B cell (primary cell): ENCODE data around the gene AADAT. TPM values are rescaled to one million over a fixed set of nuclear protein-coding genes. Genes with fewer than 3 reads are reported as not detected.
"Not testable (repeated sequence)": the region's sequence is repeated elsewhere in the genome, so short reads cannot be mapped to it uniquely, and the experiment has no call there.

Experiments
- ATAC-seq: fragments of 200-7000 bp; cut with Tn5 transposase; one replicate; pipeline ENCODE4 v1.10.0; 2021; ENCODE audit warnings: low read depth, mild to moderate bottlenecking, moderate number of reproducible peaks, moderate library complexity
- CTCF ChIA-PET: fragments of 350-600 bp; sonication (Branson Sonifier 250); formaldehyde crosslinking; loops from one replicate; lab custom pipeline; 2021; ENCODE audit warnings: antibody characterized with exemption, inconsistent platforms; lab: Charles Lee
- POLR2A ChIA-PET: fragments of 350-600 bp; sonication (Branson Sonifier 250); formaldehyde crosslinking; loops from one replicate; lab custom pipeline; 2021; ENCODE audit warnings: antibody characterized with exemption; lab: Charles Lee
- DNase-seq: peaks from one replicate; pipeline ENCODE4 v3.0.0; 2013
- H2AFZ ChIP-seq: 2 replicates; pipeline ENCODE4 v1.6.1; 2012; ENCODE audit warnings: mild to moderate bottlenecking, low read depth, low read length; ENCODE audit not compliant: insufficient read depth, poor library complexity, severe bottlenecking
- H3K27ac ChIP-seq, 2 donors: 1 replicate in 1 of 2; 2 replicates in 1 of 2; pipeline ENCODE4 v1.5.1; 2012 to 2013; ENCODE audit warnings: low read length in 2 of 2, mild to moderate bottlenecking in 2 of 2, moderate library complexity in 1 of 2
- H3K27me3 ChIP-seq, 4 experiments: fragments of 200-600 bp in 1 of 4; sonication (generic) in 1 of 4; replicated peaks in 1 of 4; 1 replicate in 2 of 4; 2 replicates in 2 of 4; pipeline versions ENCODE4 v1.6.1 to v1.7.0; 2013 to 2016; ENCODE audit warnings: low read length in 3 of 4, mild to moderate bottlenecking in 2 of 4, mixed read lengths in 1 of 4, moderate library complexity in 1 of 4; ENCODE audit not compliant: insufficient read depth in 4 of 4, control insufficient read depth in 3 of 4; ENCODE audit errors: control extremely low read depth in 1 of 4
- H3K36me3 ChIP-seq, 2 experiments: replicated peaks in 1 of 2; 1 replicate in 1 of 2; 2 replicates in 1 of 2; pipeline versions ENCODE4 v1.6.1 to v1.7.1; 2013; ENCODE audit warnings: low read length in 1 of 2; ENCODE audit not compliant: insufficient read depth in 2 of 2, control insufficient read depth in 1 of 2; ENCODE audit errors: control extremely low read depth in 1 of 2, extremely low read depth in 1 of 2
- H3K4me1 ChIP-seq, 2 donors: fragments of 200-600 bp in 1 of 2; sonication (generic) in 1 of 2; 1 replicate in 1 of 2; 2 replicates in 1 of 2; pipeline versions ENCODE4 v1.5.1 to v1.6.1; 2013 to 2017; ENCODE audit warnings: low read length in 2 of 2; ENCODE audit not compliant: control insufficient read depth in 2 of 2, insufficient read depth in 2 of 2
- H3K4me2 ChIP-seq: replicated peaks from 2 replicates; pipeline ENCODE3; 2012; ENCODE audit warnings: mild to moderate bottlenecking, low read depth, low read length; ENCODE audit not compliant: poor library complexity, severe bottlenecking
- H3K4me3 ChIP-seq, 5 experiments: fragments of 200-600 bp in 1 of 5; sonication (generic) in 1 of 5; 1 replicate in 3 of 5; 2 replicates in 2 of 5; pipeline versions ENCODE4 v1.5.1 to v1.7.0; 2011 to 2016; ENCODE audit warnings: low read length in 4 of 5, mild to moderate bottlenecking in 4 of 5, low read depth in 2 of 5, control low read depth in 1 of 5, moderate library complexity in 1 of 5; ENCODE audit not compliant: insufficient read depth in 1 of 5; ENCODE audit errors: control extremely low read depth in 1 of 5, extremely low read depth in 1 of 5
- H3K79me2 ChIP-seq: fragments of 200-600 bp; sonication (generic); one replicate; pipeline ENCODE4 v1.6.0; 2016; ENCODE audit warnings: low read length; ENCODE audit not compliant: control insufficient read depth, insufficient read depth
- H3K9ac ChIP-seq: fragments of 200-600 bp; sonication (generic); 2 replicates; pipeline ENCODE4 v1.6.1; 2017; ENCODE audit warnings: mild to moderate bottlenecking, low read length, moderate library complexity
- H3K9me3 ChIP-seq, 3 donors: one replicate each; pipeline versions ENCODE4 v1.6.1 to v1.7.1; 2013; ENCODE audit warnings: low read length in 2 of 3; ENCODE audit not compliant: control insufficient read depth in 2 of 3, insufficient read depth in 1 of 3; ENCODE audit errors: control extremely low read depth in 1 of 3
- H4K20me1 ChIP-seq: 2 replicates; pipeline ENCODE4 v1.6.0; 2012; ENCODE audit warnings: mild to moderate bottlenecking, low read length; ENCODE audit not compliant: insufficient read depth, control insufficient read depth, poor library complexity, severe bottlenecking
- H3K27ac Mint-ChIP-seq: one replicate; pipeline ENCODE4 v1.8.0; 2021; ENCODE audit warnings: mixed read lengths
- H3K27me3 Mint-ChIP-seq: one replicate; pipeline ENCODE4 v1.8.0; 2021; ENCODE audit warnings: mixed read lengths
- H3K4me1 Mint-ChIP-seq: one replicate; pipeline ENCODE4 v1.8.0; 2021; ENCODE audit warnings: mixed read lengths
- H3K4me3 Mint-ChIP-seq: one replicate; pipeline ENCODE4 v1.8.0; 2021; ENCODE audit warnings: mixed read lengths
- H3K9me3 Mint-ChIP-seq: one replicate; pipeline ENCODE4 v1.8.0; 2022; ENCODE audit warnings: mixed read lengths; ENCODE audit not compliant: insufficient read depth
- EZH2 ChIP-seq: IDR thresholded peaks from 2 replicates; pipeline ENCODE4 v1.6.1; 2012; ENCODE audit warnings: borderline replicate concordance, low read depth, mild to moderate bottlenecking, moderate library complexity, low read length; ENCODE audit not compliant: insufficient read depth, poor library complexity, severe bottlenecking
- WGBS: methylation state at CpG from one replicate; pipeline ENCODE4 v1.1.5; 2013; ENCODE audit warnings: missing lambda C conversion rate; ENCODE audit not compliant: insufficient coverage; 5-methylcytosine and 5-hydroxymethylcytosine counted together
- intact Hi-C: fragments of 100-400 bp; cut with micrococcal nuclease; formaldehyde crosslinking; loops from one replicate; pipeline ENCODE4 v1.10.0; 2022
- polyA plus RNA-seq: library from polyadenylated mRNA; depleted of rRNA; stranded (reverse); fragments of >200 nt; gene quantifications from 2 replicates; pipeline ENCODE4 v1.2.3, GENCODE V29; 2012
- total RNA-seq, 2 donors: library from RNA; stranded (reverse); fragments of 120-200 nt in 1 of 2; gene quantifications; 1 replicate in 1 of 2; 2 replicates in 1 of 2; pipeline versions ENCODE4 v1.2.3 to v1.2.4, GENCODE V29; 2013 to 2022
- TF ChIP-seq, protein P1 (sequence below): fragments of 200-600 bp; IDR thresholded peaks from one replicate; pipeline ENCODE4 v1.8.0; 2022; ENCODE audit warnings: antibody characterized with exemption, mild to moderate bottlenecking

AADAT gene
- total and polyA plus RNA-seq, 2 donors (not counting 1 experiment from before 2014, with no cell fraction given) = not detected

DNA sequence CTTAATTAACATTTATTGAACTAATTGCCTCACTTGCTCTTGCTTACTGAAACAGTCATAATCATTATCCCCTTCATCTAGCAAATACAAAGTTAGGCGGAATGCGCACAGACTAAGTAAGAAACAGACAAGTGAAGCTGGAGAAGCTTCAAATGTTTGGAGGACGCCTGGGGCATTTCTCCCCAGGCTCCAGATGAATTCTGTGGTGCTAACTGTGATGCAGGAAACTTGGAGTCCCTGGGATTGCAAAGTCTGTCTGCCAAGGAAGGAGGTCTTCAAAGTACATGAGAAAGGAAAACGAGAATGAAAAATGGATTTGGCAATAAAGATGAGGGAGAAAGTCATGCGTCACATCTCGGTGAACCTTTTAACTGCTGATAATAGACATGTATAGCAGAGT lies 40.0 kb downstream of the AADAT start:
- Mint-ChIP-seq H3K27ac (no peak overlapping the region), H3K27me3 (peaks cover 5% of the 10 kb centered on the region), H3K4me1 (no peaks in the 10 kb centered on the region), H3K9me3 (no peaks in the 10 kb centered on the region), H3K4me3 (no peak overlapping the region)
- H4K20me1 ChIP-seq = no peaks in the 10 kb centered on the region
- ATAC-seq (no peak), DNase-seq (no peak)
- no peaks in the 10 kb centered on the region for H3K9me3 ChIP-seq
- H3K4me3 ChIP-seq = no peak overlapping the region
- ChIA-PET CTCF (interaction anchor here (0.7 to 2.1 kb wide), 5 partner anchors 9 to 437 kb away, joined by 3 to 14 read pairs (median 4); partner anchors contain the start of gene NEK1), POLR2A (no interaction called here)
- WGBS = 82% methylated on average over 2 of the region's 6 CpGs
- no peak overlapping the region for H3K27ac ChIP-seq
- H3K9ac ChIP-seq = no peak overlapping the region
- no peak for TF ChIP-seq EZH2
- TF ChIP-seq, protein P1, sequence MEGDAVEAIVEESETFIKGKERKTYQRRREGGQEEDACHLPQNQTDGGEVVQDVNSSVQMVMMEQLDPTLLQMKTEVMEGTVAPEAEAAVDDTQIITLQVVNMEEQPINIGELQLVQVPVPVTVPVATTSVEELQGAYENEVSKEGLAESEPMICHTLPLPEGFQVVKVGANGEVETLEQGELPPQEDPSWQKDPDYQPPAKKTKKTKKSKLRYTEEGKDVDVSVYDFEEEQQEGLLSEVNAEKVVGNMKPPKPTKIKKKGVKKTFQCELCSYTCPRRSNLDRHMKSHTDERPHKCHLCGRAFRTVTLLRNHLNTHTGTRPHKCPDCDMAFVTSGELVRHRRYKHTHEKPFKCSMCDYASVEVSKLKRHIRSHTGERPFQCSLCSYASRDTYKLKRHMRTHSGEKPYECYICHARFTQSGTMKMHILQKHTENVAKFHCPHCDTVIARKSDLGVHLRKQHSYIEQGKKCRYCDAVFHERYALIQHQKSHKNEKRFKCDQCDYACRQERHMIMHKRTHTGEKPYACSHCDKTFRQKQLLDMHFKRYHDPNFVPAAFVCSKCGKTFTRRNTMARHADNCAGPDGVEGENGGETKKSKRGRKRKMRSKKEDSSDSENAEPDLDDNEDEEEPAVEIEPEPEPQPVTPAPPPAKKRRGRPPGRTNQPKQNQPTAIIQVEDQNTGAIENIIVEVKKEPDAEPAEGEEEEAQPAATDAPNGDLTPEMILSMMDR = no peak
- no peaks in the 10 kb centered on the region for H3K36me3 ChIP-seq
- no peaks in the 10 kb centered on the region for H3K79me2 ChIP-seq
- no peaks in the 10 kb centered on the region for H3K4me1 ChIP-seq
- H3K27me3 ChIP-seq = peaks cover 0 to 3% (median 1%) of the 10 kb centered on the region in 4 experiments
- no peak overlapping the region for H2AFZ ChIP-seq
- intact Hi-C loops = loop anchor here (5.0 kb wide), 2 partner anchors 1127 to 1867 kb away; no protein-coding TSS in a partner anchor
- no peak overlapping the region for H3K4me2 ChIP-seq

DNA sequence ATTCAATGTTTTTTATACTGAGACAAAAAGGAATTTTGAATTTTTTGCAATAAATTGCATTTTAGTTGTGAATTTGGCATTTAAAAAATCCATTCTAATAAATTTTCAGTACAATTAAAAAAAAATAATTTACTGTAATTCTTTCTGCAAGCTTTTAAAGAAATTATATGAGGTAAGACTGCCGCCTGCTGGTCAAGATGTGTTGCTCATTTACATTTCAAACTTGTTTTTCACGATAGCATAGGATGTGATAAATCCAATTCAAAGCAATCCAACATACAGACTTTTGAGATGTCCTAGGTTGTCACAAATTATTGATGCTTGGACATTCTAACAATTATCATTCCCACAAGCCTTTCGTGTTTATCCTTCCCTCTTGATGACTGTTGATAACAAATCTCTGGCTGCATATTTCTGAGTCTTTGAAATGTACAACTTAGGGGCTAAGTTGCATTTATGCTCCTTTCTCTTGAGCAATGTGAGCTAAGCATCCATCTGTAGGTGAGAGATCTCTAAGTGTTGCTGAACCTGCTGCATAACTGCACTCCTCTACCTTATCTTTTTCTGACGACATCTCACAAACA lies 41.9 kb downstream of the AADAT start:
- Mint-ChIP-seq H3K9me3 (no peaks in the 10 kb centered on the region), H3K27me3 (peaks cover 3% of the 10 kb centered on the region), H3K27ac (no peak overlapping the region), H3K4me1 (no peaks in the 10 kb centered on the region), H3K4me3 (no peak overlapping the region)
- H3K4me2 ChIP-seq = no peak overlapping the region
- no peaks in the 10 kb centered on the region for H4K20me1 ChIP-seq
- no peak overlapping the region for H3K9ac ChIP-seq
- DNase-seq = peak; percentile 69
- no peaks in the 10 kb centered on the region for H3K36me3 ChIP-seq
- H3K9me3 ChIP-seq = no peaks in the 10 kb centered on the region
- WGBS = no CpG with 5 or more reads among the region's 4 CpGs
- peaks cover 0 to 3% (median 1%) of the 10 kb centered on the region in 4 experiments for H3K27me3 ChIP-seq
- no peaks in the 10 kb centered on the region for H3K79me2 ChIP-seq
- no peak overlapping the region for H3K27ac ChIP-seq
- TF ChIP-seq, protein P1 = peak; percentile 88
- TF ChIP-seq EZH2 = no peak
- H3K4me1 ChIP-seq = no peaks in the 10 kb centered on the region
- no peak overlapping the region for H2AFZ ChIP-seq
- CTCF ChIA-PET = interaction anchor here (0.9 to 2.0 kb wide), 8 partner anchors 13 to 1127 kb away, joined by 3 to 51 read pairs (median 4); partner anchors contain the start of gene NEK1
- no peak overlapping the region for H3K4me3 ChIP-seq
- no peak for ATAC-seq
- intact Hi-C loops = loop anchor here (1.0 to 5.0 kb wide), 3 partner anchors 435 to 1866 kb away; no protein-coding TSS in a partner anchor
- POLR2A ChIA-PET = no interaction called here

- H3K27ac Mint-ChIP-seq, H3K4me3 ChIP-seq, H3K27me3 ChIP-seq, H3K9ac ChIP-seq, H3K9me3 ChIP-seq, ATAC-seq, H4K20me1 ChIP-seq, H3K9me3 Mint-ChIP-seq, H3K79me2 ChIP-seq, DNase-seq, H3K27ac ChIP-seq, H3K27me3 Mint-ChIP-seq, H3K4me2 ChIP-seq, H3K4me3 Mint-ChIP-seq, H3K36me3 ChIP-seq, H2AFZ ChIP-seq, H3K4me1 Mint-ChIP-seq, POLR2A ChIA-PET, H3K4me1 ChIP-seq: not testable (repeated sequence)
- intact Hi-C loops = loop anchor here (5.0 kb wide), 2 partner anchors 1124 to 1864 kb away; no protein-coding TSS in a partner anchor
- 94% methylated on average over 7 of the region's 24 CpGs for WGBS
- CTCF ChIA-PET = interaction anchor here (1.2 kb wide), 1 partner anchor 434 kb away, joined by 3 read pairs; the partner anchor contains the start of gene NEK1
These were observed 43.6 kb downstream of the AADAT start for GRCh38 chr4:170046156-170046555.
